A673 (cell line): ENCODE data around the gene LYZL4.

Experiments
- EZH2 ChIP-seq: fragments of 200-600 bp; sonication (generic); IDR thresholded peaks from 2 replicates; pipeline ENCODE4 v1.6.1; 2017; ENCODE audit warnings: borderline replicate concordance, low read depth, mild to moderate bottlenecking, mixed read lengths, antibody characterized with exemption, low read length; ENCODE audit not compliant: poor library complexity, severe bottlenecking
- TF ChIP-seq, protein P1 (sequence below): fragments of 300-800, 200-600 bp; sonication (generic); conservative IDR thresholded peaks from 2 replicates; pipeline ENCODE4 v1.5.1; 2017; ENCODE audit warnings: low read depth, mild to moderate bottlenecking, antibody characterized with exemption, low read length, moderate library complexity, mixed read lengths

DNA sequence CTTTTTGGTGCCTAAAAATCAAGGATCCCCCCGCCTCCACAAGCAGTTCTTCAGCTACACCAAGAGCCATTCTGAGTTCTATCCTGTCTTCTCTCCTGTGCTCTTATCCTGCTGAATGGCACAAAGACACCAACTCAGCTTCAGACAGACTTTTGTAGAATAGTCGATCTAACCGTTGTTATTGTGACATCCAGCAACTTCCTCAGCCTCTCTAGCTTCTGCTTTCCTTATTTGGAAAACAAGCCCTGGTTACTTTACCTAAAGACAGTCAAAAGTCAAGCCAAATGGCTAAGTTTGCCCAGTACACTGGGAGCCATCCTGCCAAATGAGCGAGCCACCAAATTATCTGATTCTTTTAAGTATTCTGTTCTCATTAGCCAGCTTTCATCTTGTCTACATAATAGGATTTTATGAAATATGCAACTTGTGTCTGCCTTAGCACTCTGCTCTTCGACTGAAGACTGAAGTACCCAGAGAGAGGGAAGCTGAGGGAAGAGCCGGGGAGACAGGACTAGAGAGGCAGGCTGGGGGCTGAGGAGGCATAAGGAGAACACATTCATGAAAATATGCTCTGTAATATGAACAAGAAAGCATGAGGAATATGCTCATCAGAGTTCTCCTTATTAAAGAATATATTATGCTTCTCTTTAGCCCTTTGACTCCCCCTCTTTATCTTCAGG lies 35.1 kb downstream of the LYZL4 start:
- TF ChIP-seq, protein P1, sequence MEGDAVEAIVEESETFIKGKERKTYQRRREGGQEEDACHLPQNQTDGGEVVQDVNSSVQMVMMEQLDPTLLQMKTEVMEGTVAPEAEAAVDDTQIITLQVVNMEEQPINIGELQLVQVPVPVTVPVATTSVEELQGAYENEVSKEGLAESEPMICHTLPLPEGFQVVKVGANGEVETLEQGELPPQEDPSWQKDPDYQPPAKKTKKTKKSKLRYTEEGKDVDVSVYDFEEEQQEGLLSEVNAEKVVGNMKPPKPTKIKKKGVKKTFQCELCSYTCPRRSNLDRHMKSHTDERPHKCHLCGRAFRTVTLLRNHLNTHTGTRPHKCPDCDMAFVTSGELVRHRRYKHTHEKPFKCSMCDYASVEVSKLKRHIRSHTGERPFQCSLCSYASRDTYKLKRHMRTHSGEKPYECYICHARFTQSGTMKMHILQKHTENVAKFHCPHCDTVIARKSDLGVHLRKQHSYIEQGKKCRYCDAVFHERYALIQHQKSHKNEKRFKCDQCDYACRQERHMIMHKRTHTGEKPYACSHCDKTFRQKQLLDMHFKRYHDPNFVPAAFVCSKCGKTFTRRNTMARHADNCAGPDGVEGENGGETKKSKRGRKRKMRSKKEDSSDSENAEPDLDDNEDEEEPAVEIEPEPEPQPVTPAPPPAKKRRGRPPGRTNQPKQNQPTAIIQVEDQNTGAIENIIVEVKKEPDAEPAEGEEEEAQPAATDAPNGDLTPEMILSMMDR = no peak
- no peak for TF ChIP-seq EZH2
